Calu3 (cell line): ENCODE results near the gene USP10. TPM values are rescaled to one million over a fixed set of nuclear protein-coding genes. Genes with fewer than 3 reads are reported as not detected.

Experiments
- BruUV-seq: library from RNA; stranded (reverse); fragments of 400-500 nt; replicated peaks from 2 replicates; lab custom pipeline; 2021; lab: Mats Ljungman, UMichigan
- CTCF ChIA-PET: fragments of 300-600 bp; sonication (Branson Sonifier 250); formaldehyde crosslinking; loops from one replicate; lab custom pipeline; 2022; ENCODE audit warnings: antibody characterized with exemption; lab: Charles Lee
- DNase-seq: peaks from one replicate; pipeline ENCODE4 v3.0.0; 2022
- H3K27ac Mint-ChIP-seq: one replicate; pipeline ENCODE4 v1.8.0; 2022; ENCODE audit warnings: mixed read lengths; ENCODE audit not compliant: unreplicated experiment
- H3K27me3 Mint-ChIP-seq: one replicate; pipeline ENCODE4 v1.8.0; 2022; ENCODE audit warnings: mixed read lengths; ENCODE audit not compliant: unreplicated experiment
- H3K36me3 Mint-ChIP-seq: one replicate; pipeline ENCODE4 v1.8.0; 2022; ENCODE audit warnings: mild to moderate bottlenecking, moderate library complexity, mixed read lengths; ENCODE audit not compliant: insufficient read depth, unreplicated experiment
- H3K4me1 Mint-ChIP-seq: one replicate; pipeline ENCODE4 v1.8.0; 2022; ENCODE audit warnings: mild to moderate bottlenecking, low read depth, mixed read lengths; ENCODE audit not compliant: unreplicated experiment
- H3K4me3 Mint-ChIP-seq: one replicate; pipeline ENCODE4 v1.8.0; 2022; ENCODE audit warnings: mild to moderate bottlenecking, low read depth, moderate library complexity, mixed read lengths; ENCODE audit not compliant: unreplicated experiment
- H3K9me3 Mint-ChIP-seq: one replicate; pipeline ENCODE4 v1.8.0; 2022; ENCODE audit warnings: low read depth, mixed read lengths; ENCODE audit not compliant: unreplicated experiment
- intact Hi-C: fragments of 100-400 bp; cut with micrococcal nuclease; formaldehyde crosslinking; loops from one replicate; pipeline ENCODE4 v1.10.0; 2022; ENCODE audit not compliant: unreplicated experiment
- total RNA-seq: library from RNA; stranded (reverse); gene quantifications from 2 replicates; pipeline ENCODE4 v1.2.3, GENCODE V29; 2022
- TF ChIP-seq, protein P1 (sequence below): fragments of 200-600 bp; IDR thresholded peaks from one replicate; pipeline ENCODE4 v1.8.0; 2022; ENCODE audit warnings: antibody characterized with exemption; ENCODE audit not compliant: unreplicated experiment

The USP10 gene
- total RNA-seq, 1 experiment from 2014 or later = 141 TPM

DNA sequence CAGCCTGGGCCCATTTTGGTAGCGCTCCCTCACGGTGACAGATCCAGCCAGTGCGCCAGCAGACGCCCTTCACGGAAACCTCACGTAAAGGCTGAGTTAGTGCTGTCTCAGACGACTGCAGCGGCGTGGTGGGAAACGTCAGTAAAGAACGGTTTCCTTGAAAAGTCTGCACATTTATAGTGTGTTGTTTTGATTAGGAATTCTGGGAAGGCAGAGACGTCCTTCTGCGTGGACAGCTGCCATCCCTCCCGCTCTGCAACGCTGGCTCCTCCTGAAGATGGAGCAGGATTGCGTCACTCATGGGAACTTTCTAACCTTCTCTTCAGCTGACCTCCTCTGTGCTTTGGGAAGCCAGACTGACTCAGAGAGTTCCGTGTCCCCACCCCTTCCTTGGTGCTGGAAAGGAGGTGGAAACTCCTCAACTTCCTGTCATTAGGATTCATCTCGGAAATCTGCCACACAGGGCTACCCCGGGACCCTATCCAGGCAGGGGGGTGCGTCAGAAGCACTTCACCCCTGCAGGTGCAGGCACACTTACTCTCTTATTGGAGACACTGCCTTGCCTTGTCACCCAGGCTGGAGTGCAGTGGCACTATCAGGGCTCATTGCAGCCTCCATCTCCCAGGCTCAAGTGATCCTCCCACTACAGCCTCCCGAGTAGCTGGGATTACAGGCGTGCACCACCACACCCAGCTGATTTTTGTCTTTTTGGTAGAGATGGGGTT, 95.7 kb downstream of the USP10 start:
- no TSS peak for BruUV-seq
- Mint-ChIP-seq H3K9me3 (no peaks in the 10 kb centered on the region), H3K27me3 (no peaks in the 10 kb centered on the region), H3K27ac (no peak overlapping the region), H3K36me3 (no peaks in the 10 kb centered on the region), H3K4me1 (no peaks in the 10 kb centered on the region), H3K4me3 (no peak overlapping the region)
- intact Hi-C loops = no loop called here
- CTCF ChIA-PET = interaction anchor here (0.5 to 0.6 kb wide), 2 partner anchors 108 to 272 kb away, joined by 5 read pairs; no protein-coding TSS in a partner anchor
- TF ChIP-seq, protein P1, sequence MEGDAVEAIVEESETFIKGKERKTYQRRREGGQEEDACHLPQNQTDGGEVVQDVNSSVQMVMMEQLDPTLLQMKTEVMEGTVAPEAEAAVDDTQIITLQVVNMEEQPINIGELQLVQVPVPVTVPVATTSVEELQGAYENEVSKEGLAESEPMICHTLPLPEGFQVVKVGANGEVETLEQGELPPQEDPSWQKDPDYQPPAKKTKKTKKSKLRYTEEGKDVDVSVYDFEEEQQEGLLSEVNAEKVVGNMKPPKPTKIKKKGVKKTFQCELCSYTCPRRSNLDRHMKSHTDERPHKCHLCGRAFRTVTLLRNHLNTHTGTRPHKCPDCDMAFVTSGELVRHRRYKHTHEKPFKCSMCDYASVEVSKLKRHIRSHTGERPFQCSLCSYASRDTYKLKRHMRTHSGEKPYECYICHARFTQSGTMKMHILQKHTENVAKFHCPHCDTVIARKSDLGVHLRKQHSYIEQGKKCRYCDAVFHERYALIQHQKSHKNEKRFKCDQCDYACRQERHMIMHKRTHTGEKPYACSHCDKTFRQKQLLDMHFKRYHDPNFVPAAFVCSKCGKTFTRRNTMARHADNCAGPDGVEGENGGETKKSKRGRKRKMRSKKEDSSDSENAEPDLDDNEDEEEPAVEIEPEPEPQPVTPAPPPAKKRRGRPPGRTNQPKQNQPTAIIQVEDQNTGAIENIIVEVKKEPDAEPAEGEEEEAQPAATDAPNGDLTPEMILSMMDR = no peak
- DNase-seq = no peak

GRCh38 chr16:84800158-84800978, 100.6 kb downstream of the USP10 start:
- intact Hi-C loops = no loop called here
- Mint-ChIP-seq H3K36me3 (no peaks in the 10 kb centered on the region), H3K27ac (no peak overlapping the region), H3K27me3 (no peaks in the 10 kb centered on the region), H3K9me3 (peaks cover 5% of the 10 kb centered on the region), H3K4me3 (no peak overlapping the region), H3K4me1 (no peaks in the 10 kb centered on the region)
- TF ChIP-seq, protein P1 = no peak
- BruUV-seq = no TSS peak
- CTCF ChIA-PET = no interaction called here
- no peak for DNase-seq

DNA sequence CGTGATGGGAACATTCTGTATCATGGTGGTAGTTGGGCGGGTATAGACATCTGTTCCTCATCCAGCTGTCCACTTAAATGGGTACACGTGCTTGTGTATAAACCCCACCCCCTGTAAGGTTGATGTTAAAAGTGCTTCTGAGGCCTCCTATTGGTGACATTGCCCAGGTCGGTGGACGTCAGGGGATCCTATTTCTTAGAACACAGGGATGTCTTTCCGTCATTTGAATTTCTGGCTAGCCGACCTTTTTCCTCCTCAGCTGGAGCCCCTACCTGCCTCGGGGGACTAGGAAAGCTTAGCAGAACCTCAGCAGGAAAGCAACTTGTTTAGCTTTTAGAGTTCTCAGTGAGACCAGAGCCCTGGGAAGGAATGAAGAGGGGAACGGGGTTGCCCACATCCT, 103.3 kb downstream of the USP10 start:
- no TSS peak for BruUV-seq
- no peak for DNase-seq
- peaks cover 5% of the 10 kb centered on the region for H3K9me3 Mint-ChIP-seq
- peaks cover 16% of the 10 kb centered on the region for H3K4me1 Mint-ChIP-seq
- H3K27me3 Mint-ChIP-seq = no peaks in the 10 kb centered on the region
- peaks cover 16% of the 10 kb centered on the region for H3K36me3 Mint-ChIP-seq
- no peak overlapping the region for H3K4me3 Mint-ChIP-seq
- intact Hi-C loops = no loop called here
- TF ChIP-seq, protein P1 = no peak
- CTCF ChIA-PET = no interaction called here
- H3K27ac Mint-ChIP-seq = no peak overlapping the region

DNA sequence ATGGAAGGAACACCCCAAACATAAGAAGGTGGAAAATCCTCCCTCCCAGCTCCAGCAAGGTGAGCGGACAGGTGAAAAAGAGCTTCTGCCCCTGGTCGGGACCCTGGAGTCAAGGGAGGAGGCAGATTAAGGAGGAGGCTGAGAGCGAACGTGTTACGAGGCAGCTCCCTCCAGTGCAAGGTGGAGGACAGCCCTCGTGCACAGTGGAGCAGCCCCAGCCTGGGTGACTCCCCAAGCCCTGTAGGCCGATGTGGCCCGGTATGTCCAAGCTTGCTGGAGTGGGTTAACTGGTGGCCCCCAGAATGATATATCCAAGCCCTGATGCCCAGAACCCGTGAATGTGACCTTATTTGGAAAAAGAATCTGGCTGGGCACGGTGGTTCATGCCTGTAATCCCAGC, 104.5 kb downstream of the USP10 start:
- TF ChIP-seq, protein P1 = no peak
- H3K36me3 Mint-ChIP-seq = peaks cover 16% of the 10 kb centered on the region
- intact Hi-C loops = no loop called here
- H3K9me3 Mint-ChIP-seq = peaks cover 5% of the 10 kb centered on the region
- no peaks in the 10 kb centered on the region for H3K27me3 Mint-ChIP-seq
- H3K27ac Mint-ChIP-seq = no peak overlapping the region
- no peak overlapping the region for H3K4me3 Mint-ChIP-seq
- no peak for DNase-seq
- CTCF ChIA-PET = interaction anchor here (0.7 kb wide), 2 partner anchors 31 to 339 kb away, joined by 4 to 5 read pairs; no protein-coding TSS in a partner anchor
- H3K4me1 Mint-ChIP-seq = peaks cover 16% of the 10 kb centered on the region
- BruUV-seq = no TSS peak
